HG02938 (cell line): ENCODE results near the gene CEMIP.
"Not testable (repeated sequence)": the region's sequence is repeated elsewhere in the genome, so short reads cannot be mapped to it uniquely, and the experiment has no call there.

Experiments used
- ATAC-seq: cut with Tn5 transposase; IDR thresholded peaks from one replicate; pipeline ENCODE4 v1.9.1; 2021; ENCODE audit warnings: mild to moderate bottlenecking, moderate library complexity; ENCODE audit not compliant: unreplicated experiment

CEMIP gene

DNA sequence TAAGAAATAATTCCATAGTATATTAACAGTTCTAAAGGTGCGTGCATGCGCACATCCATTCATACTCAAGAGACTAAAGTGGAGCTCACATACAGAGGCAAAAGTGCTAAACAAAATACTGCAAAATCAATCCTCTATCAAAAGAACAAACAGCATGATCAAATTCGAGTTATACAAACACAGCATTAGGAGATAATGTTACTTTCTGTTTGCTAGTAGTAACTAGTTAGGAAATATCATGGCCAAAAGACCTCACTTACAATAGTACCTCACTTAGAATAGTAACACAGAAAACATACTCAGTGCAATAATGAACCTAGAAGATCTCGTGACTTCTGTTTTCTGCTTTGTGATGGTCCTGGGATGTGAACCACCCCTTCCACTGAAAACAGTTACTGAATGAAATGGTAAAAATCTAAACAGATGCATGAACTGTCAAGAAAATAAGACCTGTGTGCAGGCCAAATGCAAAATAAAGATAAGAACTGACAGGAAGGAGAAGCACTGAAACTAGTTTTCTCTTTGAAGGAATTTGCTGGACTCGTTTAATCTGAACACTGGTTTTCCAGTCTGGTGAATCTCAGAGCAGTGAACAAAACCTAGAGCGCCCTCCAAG, 20.9 kb upstream of the CEMIP start:
- ATAC-seq: no peak

- ATAC-seq: no peak
Measured at GRCh38 chr15:80760960-80761359, 18.2 kb upstream of the CEMIP start.

DNA sequence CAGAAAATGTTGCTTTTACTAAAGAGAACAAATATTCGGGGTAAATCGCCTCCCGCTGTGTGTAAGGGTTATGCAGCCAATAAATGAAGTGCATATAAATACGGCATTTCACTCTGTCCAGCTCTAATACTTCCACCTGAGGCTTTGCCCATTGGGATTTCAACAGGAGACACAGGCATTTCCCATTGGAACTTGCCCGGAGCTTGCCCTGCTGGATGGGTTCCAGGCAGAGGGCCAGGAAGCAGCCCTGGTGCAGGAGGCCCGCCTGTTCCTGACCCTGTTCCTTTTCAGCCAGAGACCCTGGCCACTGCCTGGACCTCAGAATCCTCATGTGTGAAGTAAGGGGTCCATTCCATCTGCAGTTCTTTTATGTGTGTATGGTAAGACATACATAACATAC, 17.4 kb upstream of the CEMIP start:
- no peak for ATAC-seq

GRCh38 chr15:80763235-80763634, 15.9 kb upstream of the CEMIP start:
- ATAC-seq: not testable (repeated sequence)

- ATAC-seq: no peak
Measured at GRCh38 chr15:80764535-80764934, 14.6 kb upstream of the CEMIP start.

DNA sequence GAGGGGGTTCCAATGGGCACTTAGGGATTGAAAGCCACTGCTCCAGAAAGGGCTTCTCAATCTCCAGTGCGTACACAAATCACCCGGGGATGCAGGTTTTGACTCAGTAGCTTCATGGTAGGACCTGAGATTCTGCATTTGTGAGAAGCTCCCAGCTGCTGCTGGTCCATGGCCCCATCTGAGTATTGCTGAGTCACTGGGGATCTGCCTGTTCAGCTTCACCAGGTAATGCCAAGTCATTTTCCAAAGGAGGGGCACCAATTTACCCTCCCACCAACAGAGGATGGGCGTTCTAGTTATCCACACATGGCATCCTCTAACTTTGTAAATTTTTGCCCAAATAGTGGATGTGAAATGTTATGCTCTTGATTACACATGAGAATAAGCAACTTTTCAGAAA, 12.9 kb upstream of the CEMIP start:
- no peak for ATAC-seq

DNA sequence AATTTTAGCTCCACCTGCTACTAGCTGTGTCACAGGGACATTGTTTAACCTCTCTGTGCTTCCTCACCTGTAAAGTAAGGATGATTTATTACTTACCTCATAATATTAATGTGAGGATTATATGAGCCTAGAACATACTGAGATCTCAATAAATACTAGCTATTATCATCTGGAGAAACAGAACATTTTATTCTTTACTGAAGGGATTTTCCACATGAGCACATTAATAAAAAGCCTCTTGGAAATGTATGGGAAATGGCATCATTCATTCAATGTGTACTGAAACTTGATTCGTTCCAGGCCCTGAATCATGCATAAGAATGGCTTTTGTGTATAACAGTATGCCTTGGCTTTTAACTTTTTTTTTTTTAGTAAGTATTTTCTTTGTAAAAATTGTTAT, 11.0 kb upstream of the CEMIP start:
- no peak for ATAC-seq

DNA sequence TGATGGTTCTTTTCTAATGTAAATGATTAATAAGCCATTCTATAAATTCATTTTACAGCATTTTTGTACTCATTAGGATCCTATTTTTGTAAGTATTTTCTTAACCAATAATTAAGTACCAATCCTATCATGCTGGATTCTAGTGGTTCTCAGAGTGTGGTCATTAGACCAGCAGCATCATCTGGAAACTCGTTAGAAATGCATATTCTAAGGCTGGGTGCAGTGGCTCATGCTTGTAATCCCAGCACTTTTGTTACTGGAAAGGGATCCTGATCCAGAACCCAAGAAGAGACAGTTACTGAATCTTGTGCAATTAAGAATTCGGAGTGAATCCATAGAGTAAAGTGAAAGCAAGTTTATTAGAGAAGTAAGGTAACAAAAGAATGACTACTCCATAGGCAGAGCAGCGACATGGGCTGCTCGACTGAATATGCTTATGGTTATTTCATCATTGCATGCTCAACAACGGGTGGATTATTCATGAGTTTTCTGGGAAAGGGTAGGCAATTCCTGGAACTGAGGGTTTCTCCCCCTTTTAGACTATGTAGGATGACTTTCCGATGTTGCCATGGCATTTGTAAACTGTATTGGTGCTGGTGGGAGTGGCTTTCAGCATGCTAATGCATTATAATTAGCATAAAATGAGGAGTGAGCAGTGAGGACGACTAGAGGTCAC, 9.9 kb upstream of the CEMIP start:
- no peak for ATAC-seq

GRCh38 chr15:80769829-80770705, 9.1 kb upstream of the CEMIP start:
- no peak for ATAC-seq

DNA sequence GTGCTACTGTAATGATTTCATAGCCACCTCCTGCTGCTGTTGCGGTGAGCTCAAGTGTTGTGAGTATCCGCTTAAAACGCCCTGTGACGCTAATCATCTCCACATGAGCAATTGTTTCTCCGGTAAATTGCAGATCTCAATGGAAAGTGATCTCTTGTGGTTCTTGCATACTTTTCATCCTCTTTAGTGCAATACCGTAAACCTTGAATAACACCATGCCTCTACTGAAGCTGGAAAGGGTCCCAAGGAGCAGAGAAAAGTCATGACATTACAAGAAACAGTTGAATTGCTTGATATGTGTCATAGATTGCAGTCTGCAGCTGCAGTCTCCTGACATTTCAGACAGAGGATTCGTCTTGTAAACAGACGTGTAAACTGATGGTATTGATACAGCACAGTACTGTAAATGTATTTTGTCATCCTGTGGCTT, 6.0 kb upstream of the CEMIP start:
- ATAC-seq: no peak

GRCh38 chr15:80773792-80774352, 5.3 kb upstream of the CEMIP start:
- ATAC-seq: no peak

GRCh38 chr15:80774486-80774885, 4.7 kb upstream of the CEMIP start:
- ATAC-seq: no peak

DNA sequence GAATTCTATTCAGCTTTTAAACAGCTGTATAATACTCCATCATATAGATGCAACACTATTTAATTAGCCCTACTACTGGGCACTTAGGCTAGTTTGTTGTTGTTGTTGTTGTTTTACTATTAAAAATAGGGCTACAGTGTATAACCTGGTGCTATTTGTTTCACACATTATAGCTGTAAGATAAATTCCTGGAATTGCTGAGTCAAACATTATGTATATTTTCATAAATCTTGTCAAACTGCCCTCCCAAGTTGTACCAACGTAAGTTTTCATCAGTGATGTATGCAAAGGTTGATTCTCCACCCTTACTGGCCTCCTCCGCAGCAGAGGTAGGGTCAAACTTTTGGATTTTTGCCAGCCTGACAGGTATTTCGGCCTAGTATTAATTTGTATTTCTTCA, 3.8 kb upstream of the CEMIP start:
- ATAC-seq: no peak

DNA sequence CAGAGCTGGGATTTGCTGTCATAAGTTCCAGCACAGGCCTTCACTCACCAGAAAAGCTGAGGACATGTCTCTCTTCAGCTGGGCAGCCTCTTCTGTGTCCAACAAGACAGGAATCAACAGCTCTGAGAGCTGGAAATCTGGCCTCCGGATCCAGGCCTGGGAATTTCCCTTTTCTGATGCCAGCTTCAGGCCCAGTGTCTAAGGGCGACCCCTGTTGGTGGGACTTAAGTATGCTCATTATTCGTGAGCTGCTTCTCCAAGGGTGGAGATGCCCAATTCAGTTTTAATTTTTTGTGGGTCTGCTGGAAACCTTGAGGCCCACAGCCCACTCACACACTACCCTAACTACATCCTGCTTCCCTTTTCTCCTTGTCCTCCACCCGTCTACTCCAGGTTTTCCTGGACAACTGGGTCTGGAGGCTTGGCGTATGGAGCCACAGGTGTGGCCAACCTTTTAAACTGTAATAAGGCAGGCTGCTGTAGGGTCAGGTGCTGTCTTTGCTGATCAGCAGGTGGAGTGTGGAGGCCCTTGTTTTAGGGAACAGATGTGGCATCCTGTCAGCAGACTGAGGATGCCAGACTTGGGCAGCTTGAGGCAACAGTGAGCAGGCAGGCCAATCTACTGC, 2.6 kb upstream of the CEMIP start:
- no peak for ATAC-seq

DNA sequence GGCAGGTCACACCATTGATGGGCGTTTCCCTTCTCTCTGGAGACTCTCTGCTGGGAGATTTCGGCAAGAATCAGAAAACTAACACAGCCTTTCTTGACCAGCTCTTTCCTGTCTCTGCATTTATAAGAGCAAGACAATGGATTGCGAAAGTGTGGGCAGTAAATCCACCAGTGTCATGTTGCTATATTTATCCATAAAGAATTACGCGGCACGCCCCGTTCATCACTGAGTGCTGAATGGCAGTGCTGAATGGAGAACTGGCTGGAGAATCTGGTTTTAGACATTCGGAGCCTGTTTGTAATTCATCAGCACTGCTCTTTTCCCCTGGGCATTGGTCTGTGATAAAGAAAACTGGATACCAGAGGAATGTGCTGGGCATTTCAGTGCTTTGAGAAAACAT, 2.0 kb upstream of the CEMIP start:
- ATAC-seq: no peak

GRCh38 chr15:80777826-80778620, 1.1 kb upstream of the CEMIP start:
- ATAC-seq: no peak

DNA sequence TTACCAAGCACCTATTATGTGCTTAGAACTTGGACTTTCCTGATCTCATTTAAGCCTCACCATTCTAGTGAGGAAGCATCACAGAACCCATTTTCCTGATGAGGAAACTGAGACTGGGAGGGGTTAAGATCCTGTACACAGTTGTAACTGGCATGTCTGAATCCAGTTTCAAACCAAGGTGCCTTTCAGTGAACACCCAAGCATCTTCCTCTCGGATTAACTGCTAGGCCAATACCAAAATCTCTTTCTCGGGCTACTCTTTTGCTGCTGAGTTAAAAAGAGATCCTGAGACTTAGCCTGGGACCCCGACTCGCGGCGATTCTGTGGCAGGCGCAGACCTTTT, 578 bp upstream of the CEMIP start:
- ATAC-seq: no peak

DNA sequence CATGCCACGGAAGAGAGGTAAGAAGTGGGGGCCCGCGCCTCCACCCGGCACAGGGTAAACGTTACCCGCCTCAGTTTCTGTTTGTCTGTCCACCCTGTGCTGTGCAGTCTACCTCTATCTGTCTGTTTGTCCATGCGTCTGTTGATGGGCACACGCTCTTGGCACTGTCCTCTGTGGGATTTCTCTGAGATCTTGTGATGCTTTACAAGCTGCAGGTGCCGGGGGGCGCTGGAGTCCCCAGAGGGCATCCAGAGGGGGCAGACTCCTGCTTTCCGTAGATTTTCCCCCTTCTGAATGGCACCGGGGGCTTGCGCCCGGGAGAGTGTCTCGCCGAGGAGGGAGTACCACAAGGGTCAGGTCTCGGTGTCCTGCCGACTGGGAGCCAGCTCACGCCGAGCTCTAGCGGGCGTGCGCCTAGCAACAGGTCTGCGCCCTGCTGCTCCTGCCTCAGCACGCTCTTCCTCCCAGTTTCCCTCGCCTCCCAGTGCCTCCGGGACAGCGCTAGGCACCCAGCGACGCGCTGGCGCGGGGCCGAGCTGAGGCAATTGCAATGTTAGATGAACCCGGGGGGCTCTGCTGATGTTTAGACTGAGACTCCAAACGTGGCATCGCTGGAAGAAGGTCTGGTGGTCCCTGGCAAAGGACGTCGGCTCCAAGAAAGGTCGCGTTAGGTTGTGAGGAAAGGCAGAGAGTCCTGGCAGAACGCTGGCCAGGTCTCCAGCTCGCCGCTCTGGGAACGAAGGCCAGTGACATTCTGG, 667 bp downstream of the CEMIP start:
- no peak for ATAC-seq

DNA sequence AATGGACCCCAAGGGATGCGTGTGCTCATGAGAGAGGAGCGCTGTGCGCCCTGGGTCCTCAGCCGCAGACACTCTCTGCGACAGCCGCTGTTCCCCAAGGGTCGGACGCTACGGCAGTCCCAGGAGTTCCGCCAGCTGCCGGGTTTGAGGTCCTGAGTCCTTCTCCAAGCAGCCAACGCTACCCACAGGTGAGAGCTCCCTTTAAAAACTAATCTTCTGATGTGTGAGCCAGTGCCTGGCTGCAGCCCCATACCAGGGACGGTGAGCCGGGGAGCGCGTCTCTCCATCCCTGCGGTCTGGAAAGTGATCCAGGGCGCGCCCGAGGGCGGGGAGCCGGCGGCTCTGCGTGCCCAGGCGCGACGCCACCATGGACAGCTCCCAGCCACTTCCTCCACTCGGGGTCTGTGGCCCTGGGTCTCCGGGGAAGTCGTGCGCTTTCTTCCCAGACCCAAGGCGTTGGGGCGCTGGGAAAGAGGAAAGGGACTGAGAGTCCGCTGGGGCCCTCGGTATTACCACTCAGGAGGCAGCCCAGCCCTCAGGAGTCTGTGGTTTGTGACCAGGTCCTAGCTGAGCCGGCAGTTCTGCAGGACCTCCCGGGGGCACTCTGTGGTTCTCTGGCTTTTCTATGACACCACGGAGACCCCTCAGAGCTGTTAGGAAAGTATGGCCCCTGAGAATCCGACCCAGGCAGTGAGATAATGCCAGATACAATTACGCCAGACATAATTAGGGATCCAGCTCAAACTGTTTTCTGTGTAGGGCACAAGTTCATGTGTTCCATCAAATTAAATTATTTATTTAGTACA, 1.4 kb downstream of the CEMIP start:
- ATAC-seq: no peak
